GM19397 (cell line): ENCODE data around the gene SRXN1.
"Not testable (repeated sequence)": the region's sequence is repeated elsewhere in the genome, so short reads cannot be mapped to it uniquely, and the experiment has no call there.

Experiments used
- ATAC-seq: cut with Tn5 transposase; IDR thresholded peaks from one replicate; pipeline ENCODE4 v1.9.1; 2021; ENCODE audit warnings: mild to moderate bottlenecking, moderate library complexity; ENCODE audit not compliant: unreplicated experiment

SRXN1 gene

DNA sequence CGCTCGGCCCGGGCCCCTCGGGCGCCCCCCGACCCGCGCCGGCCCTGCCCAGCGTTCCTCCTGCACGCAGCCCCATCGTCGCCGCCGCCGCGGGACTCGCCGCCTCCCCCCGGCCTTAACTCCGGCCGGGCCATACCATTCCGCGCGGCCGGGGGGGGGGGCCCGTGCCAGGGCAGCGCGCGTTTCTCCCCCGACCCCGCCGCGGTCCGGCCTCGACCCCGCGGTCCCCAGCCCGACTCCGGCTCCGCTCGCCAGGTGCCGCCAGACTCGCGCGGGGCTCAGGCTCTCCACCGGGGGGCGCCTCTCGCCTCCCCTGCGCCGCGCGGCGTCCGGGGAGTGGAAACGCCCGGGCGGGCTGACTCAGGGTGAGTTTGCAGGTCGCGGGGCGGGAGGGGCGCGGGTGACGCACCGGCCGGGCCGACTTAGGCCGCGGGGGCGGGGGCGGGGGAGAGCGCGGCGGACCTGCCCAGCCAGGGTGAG, at the start of gene SRXN1:
Gene SRXN1 (minus strand): TSS at position 91 of the 480 bp plus-strand sequence. CDS start 15 bp downstream, at position 76.
- peak; percentile 88 for ATAC-seq

DNA sequence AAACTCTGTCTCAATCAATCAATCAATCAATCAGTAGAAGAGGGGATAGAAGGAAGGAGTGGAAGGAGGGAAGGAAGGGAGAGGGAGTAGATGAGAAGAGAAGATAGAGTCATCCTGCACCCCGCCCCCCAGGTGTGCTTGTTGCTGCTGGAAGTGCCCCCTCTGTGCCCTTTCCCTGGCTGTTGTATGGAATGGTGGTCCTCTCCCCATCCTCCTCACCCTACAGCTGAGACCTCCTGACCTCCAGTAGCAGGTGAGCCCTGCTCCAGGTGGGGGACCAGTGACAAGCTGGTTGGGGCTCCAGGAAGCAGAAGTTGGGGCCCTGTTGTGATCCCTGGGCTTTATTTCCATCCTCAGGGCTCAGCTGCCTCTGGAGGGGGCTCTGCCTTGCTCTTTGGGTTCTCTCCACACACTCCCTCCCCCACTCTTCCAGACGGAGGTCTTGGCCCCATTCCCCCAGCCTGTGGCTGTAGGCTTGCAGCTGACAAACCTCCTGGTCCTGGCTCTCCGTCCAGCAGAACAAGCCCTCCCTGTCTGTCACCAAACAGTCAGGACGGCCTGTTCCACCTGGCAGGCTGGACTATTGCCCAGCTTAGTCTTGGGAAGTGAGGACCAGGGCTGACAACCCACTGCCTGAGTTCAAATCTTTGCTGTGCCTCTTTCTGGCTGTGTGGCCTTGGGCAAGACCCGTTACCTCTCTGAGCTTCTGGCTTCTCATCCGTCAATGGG, 48.6 kb upstream of the SRXN1 start:
- ATAC-seq = no peak

GRCh38 chr20:699811-700338, 46.9 kb upstream of the SRXN1 start:
- no peak for ATAC-seq

- no peak for ATAC-seq
Observed at GRCh38 chr20:699342-699741, 46.3 kb upstream of the SRXN1 start.

GRCh38 chr20:698276-698675, 45.3 kb upstream of the SRXN1 start:
- ATAC-seq = no peak

DNA sequence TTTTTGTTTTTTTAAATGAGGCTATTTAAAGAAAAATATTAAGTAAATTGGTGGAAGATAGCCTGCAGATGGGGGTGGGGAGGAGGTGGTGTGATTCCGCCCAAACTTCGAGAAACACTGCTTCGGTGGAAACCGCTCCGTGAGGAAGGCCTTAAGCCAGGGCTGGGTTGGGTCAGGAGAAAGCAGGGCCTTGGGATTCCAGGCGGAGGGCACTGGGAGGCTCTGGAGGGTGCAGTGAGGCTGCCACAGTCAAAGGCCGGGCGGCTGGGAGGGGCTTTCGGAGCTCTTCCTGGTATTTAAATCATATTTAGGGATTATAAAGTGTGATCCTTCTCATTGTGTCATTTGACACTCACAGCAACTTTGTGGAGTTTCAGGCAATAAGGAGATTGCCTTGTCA, 44.8 kb upstream of the SRXN1 start:
- no peak for ATAC-seq

DNA sequence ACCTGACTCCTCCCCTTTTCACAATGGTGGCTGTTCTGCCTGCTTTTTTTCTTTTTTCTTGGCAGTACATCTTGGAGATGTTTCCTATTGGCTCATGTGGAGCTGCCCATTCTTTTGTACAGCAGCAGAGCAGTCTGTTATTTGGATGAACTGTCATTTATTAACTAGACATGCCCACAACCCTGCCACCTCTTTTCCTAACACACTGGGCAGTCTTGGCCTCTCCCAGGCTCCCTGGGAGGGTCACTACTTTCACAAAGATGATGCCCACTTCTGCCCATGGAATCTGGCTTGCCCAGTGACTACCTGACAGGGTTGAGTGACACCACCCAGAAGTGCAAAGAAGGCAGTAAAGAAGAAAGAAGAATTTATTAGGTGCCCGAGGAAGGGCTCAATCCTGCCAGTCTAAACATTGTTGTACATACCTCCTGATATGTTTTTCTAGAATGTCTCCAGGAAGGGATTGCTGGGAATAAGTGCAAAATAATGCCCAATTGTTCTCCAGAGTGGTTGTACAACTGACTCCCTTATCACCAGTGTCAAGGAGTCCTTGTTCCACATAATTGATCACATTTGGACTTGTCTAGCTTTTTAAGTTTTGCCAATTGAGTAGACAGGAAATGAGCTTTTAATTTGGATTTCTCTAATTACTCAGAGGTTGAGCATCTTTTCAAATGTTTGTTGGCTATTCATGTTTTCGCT, 42.3 kb upstream of the SRXN1 start:
- ATAC-seq = no peak

DNA sequence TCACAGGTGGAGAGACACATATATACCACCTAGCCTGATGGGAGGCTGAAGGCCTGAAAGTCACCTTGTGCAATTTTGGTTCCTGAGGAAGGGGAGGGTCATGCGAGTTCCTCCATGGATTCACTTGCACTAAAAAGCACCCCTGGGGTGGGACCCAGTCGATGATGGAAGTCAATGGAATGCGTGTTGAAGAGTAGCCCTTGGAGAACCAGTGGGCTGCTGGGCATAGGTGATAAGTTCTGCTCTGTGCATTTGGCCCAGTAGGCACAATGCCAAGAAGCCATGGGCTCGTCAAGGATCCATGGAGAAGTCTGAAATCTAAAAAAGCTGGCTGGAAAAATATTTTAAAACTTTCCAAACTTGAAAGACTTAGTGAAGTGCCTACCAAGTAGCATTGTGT, 41.5 kb upstream of the SRXN1 start:
- ATAC-seq = no peak

DNA sequence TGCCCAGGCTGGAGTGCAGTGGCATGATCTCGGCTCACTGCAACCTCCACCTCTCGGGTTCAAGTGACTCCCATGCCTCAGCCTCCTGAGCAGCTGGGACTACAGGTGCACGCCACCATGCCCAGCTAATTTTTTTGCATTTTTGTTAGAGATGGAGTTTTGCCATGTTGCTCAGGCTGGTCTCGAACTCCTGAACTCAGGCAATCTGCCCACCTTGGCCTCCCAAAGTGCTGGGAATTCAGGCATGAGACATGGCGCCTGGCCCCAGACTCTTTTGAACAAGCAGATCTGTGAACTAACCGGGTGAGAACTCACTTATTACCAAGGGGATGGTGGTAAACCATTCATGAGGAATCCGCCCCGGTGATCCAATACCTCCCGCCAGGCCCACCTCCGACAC, 40.8 kb upstream of the SRXN1 start:
- not testable (repeated sequence) for ATAC-seq

DNA sequence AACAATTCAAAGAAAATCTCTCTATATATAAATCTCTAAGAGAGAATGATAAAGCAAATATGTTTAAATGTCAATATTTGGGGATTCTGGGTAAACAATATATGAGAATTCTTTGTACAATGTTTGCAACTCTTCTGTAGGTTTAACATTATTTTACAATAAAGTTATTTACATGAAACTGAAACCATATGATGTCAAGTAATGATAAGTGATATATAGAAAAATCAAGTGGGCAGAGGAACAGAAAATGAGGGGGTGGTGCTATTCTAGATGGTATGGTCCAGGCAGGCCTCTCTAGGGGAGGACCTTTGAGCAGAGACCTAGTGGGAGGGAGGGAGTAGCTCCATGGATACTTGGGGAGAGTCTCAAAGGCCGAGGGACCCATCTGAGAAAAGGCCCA, 39.0 kb upstream of the SRXN1 start:
- ATAC-seq = no peak

- ATAC-seq = no peak
Observed at GRCh38 chr20:689947-690346, 36.9 kb upstream of the SRXN1 start.

GRCh38 chr20:689348-689747, 36.3 kb upstream of the SRXN1 start:
- ATAC-seq = no peak

DNA sequence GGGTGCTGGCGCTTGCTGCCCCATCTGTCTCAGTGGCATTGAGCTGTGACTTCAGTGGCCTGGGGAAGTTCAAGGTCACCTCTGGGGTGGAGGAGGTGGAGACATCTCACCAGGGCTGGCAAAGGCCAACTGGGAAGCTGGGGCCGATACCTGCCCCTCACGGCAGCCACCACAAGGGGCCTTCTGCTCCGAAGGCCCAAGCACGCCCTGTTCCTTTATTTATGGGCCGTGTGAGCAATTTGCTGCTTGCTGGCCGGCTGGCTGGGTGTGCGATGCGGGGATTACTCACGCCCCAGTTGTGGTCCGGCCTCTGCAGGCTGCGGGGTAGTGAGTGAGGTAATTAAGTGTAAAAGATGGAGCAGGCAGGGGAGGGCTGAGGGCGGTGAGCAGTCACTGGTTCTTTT, 35.8 kb upstream of the SRXN1 start:
- no peak for ATAC-seq

GRCh38 chr20:687468-688203, 34.6 kb upstream of the SRXN1 start:
- ATAC-seq = no peak

DNA sequence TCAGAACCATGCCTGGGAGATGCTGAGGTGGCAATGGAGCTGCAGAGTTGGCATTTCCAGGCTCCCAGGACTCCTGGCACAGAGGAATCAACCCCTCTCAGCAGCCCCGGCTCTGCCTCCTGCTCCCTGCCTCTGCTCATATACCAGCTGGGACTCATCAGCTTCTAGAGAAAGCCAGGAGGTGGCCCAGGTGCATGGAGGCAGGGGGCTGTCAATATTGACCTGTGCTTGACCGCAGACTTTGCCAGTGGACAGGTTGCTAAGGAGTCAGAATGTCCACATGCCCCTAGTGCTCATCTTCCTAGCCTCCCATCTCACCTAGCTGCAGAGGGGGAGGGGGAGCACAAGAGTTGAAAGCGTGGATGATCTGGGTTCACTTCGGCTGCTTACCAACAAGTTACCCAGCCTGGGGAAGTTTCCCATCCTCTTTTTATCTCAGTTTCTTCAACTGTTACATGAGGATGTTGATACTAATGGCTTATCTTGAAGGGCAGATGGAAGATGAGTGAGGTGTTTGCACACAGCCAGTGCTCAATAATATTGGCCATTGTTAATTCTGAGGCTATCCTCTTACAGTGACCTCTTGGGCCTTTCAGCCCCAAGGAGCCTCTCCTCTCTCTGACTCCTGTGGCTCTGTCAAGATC, 31.8 kb upstream of the SRXN1 start:
- ATAC-seq = no peak

DNA sequence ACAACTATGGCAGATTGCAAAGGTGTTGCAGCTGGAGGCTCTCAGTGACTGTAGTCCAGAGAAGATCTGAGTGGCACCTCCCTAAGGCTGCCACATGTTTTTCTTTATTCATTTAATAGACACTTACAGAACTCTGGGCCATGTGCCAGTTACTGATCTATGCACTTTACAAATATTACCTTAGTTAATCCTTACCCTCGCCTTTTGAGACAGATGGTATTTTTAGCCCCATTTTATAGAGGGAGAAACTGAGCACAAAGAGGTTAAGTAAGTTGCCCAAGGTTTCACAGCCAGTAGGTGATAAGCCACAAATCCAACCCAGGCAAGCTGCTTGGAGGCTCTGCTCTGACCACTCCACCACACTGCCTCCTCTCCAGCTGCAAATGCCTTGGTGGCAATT, 29.1 kb upstream of the SRXN1 start:
- no peak for ATAC-seq

GRCh38 chr20:680638-681187, 27.7 kb upstream of the SRXN1 start:
- ATAC-seq = no peak

GRCh38 chr20:677957-678356, 25.0 kb upstream of the SRXN1 start:
- ATAC-seq = no peak

DNA sequence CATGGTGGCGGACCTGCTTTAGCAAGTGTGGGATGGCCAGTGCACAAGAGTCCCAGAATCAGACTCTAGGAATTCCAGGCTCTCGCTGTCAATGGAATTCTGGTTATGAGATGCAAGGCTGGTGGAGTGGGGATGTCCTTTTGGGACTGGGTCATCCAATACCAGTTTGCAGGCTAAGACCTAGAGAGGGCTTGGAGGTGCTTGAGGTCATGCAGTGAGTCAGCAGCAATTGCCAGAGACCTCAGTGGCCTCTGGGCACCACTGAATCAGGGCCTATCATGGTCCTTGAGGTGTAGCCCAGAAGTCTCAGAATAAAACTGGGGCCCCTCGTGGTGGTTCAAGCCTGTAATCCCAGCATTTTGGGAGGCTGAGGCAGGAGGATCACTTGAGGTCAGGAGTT, 24.0 kb upstream of the SRXN1 start:
- no peak for ATAC-seq

DNA sequence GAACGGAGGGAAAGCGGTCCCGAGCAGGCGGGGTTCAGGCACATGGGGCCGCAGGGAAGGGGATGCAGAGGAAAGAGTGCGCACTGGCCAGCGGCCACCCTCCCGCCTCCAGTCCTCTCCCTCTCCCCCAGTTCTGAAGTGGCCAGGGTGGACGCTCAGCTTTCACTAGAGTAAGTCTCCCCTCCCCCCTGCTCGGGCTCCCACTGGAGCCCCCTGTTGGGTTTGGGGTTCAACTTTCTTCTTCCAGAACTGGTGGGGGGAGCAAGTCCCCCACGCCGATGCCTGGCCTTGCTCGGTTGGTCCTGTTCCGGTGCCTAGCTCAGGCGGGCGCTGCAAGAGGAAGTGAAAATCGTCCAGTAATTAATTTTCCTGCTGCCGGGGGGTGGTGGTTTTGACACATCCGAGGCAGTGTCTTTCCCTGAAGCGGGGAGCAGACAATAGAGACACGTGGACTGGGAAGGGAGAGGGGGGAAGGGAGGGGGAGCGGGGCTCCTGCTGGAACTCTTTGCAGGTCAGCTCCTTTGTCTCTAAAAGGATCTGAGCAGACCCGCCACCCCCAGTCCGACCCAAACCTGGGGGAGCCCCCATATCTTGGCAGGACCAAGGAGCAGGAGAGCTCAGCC, 23.4 kb upstream of the SRXN1 start:
- no peak for ATAC-seq
